ENCODE measurements around the gene PRF1. TPM values are rescaled to one million over a fixed set of nuclear protein-coding genes. Genes with fewer than 3 reads are reported as not detected.

Gene PRF1
- total RNA-seq, 2 donors from 2014 or later, result not detected

GRCh38 chr10:70601746-70602145, 795 bp downstream of the PRF1 start:
- no peaks in the 10 kb centered on the region for H3K27me3 ChIP-seq (ENCODE audit: control insufficient read depth, insufficient read depth, low read length, poor library complexity, severe bottlenecking)
- H3K4me3 ChIP-seq (ENCODE audit: low read length), result no peak overlapping the region
- H3K4me3 Mint-ChIP-seq, result no peak overlapping the region
- 83 to 89% methylated on average over 1 to 3 of the region's 5 CpGs for WGBS, 2 experiments (ENCODE audit: insufficient coverage in 1 of 2, insufficient read length in 1 of 2)
- no peaks in the 10 kb centered on the region for H3K4me1 Mint-ChIP-seq
- no peaks in the 10 kb centered on the region for H3K36me3 ChIP-seq (ENCODE audit: control insufficient read depth, insufficient read depth, low read length)
- no peaks in the 10 kb centered on the region for H3K4me1 ChIP-seq (ENCODE audit: control insufficient read depth, insufficient read depth, low read length)
- TF ChIP-seq, protein P1, sequence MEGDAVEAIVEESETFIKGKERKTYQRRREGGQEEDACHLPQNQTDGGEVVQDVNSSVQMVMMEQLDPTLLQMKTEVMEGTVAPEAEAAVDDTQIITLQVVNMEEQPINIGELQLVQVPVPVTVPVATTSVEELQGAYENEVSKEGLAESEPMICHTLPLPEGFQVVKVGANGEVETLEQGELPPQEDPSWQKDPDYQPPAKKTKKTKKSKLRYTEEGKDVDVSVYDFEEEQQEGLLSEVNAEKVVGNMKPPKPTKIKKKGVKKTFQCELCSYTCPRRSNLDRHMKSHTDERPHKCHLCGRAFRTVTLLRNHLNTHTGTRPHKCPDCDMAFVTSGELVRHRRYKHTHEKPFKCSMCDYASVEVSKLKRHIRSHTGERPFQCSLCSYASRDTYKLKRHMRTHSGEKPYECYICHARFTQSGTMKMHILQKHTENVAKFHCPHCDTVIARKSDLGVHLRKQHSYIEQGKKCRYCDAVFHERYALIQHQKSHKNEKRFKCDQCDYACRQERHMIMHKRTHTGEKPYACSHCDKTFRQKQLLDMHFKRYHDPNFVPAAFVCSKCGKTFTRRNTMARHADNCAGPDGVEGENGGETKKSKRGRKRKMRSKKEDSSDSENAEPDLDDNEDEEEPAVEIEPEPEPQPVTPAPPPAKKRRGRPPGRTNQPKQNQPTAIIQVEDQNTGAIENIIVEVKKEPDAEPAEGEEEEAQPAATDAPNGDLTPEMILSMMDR (conservative IDR thresholded peaks at IDR 0.05), result no peak
- H3K27ac ChIP-seq (ENCODE audit: low read depth, low read length), result no peak overlapping the region
- H3K27ac Mint-ChIP-seq, result no peak overlapping the region
- DNase-seq, result no peak
- no peak overlapping the region for H3K9ac ChIP-seq (ENCODE audit: extremely low read depth, low read length, poor library complexity, severe bottlenecking)
- H3K9me3 Mint-ChIP-seq, result no peaks in the 10 kb centered on the region
- no peaks in the 10 kb centered on the region for H3K9me3 ChIP-seq (ENCODE audit: control insufficient read depth, low read length)
- H3K27me3 Mint-ChIP-seq (ENCODE audit: insufficient read depth), result no peaks in the 10 kb centered on the region
- no peaks in the 10 kb centered on the region for H3K36me3 Mint-ChIP-seq (ENCODE audit: low read depth)

- DNase-seq, result no peak
- Histone ChIP-seq H3K27ac (ENCODE audit: low read depth, low read length) (no peak overlapping the region), H3K36me3 (ENCODE audit: control insufficient read depth, insufficient read depth, low read length) (no peaks in the 10 kb centered on the region), H3K9me3 (ENCODE audit: control insufficient read depth, low read length) (no peaks in the 10 kb centered on the region), H3K4me3 (ENCODE audit: low read length) (no peak overlapping the region), H3K27me3 (ENCODE audit: control insufficient read depth, insufficient read depth, low read length, poor library complexity, severe bottlenecking) (no peaks in the 10 kb centered on the region), H3K9ac (ENCODE audit: extremely low read depth, low read length, poor library complexity, severe bottlenecking) (no peak overlapping the region), H3K4me1 (ENCODE audit: control insufficient read depth, insufficient read depth, low read length) (no peaks in the 10 kb centered on the region)
- 94 to 97% methylated on average over 13 to 24 of the region's 24 CpGs for WGBS, 2 experiments (ENCODE audit: insufficient coverage in 1 of 2, insufficient read length in 1 of 2)
- Mint-ChIP-seq H3K27me3 (ENCODE audit: insufficient read depth) (no peaks in the 10 kb centered on the region), H3K27ac (no peak overlapping the region), H3K4me3 (no peak overlapping the region), H3K9me3 (no peaks in the 10 kb centered on the region), H3K36me3 (ENCODE audit: low read depth) (no peaks in the 10 kb centered on the region), H3K4me1 (peaks cover 6% of the 10 kb centered on the region)
- TF ChIP-seq, protein P1 (conservative IDR thresholded peaks at IDR 0.05), result no peak
Observed at GRCh38 chr10:70600512-70601395, 1.8 kb downstream of the PRF1 start.

DNA sequence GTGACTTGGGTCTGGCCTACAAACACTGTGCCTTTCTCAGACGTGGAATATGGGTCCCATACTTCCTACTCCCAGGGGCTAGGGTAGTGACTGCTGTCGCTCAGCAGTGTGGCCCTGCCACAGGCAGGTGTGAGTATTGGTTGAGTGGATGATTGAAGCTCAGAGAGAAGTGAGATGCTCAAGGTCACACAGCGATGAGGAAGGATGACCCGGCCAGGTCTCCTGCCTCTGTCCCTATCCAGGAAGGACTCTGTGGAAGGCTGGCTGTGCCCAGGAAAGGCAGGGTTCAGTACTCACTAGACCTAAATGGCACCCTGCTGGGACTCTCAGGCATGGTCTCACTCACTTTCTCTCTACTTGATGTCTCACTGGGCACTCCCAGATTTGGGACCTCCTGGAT, 2.8 kb downstream of the PRF1 start:
- H3K9me3 ChIP-seq (ENCODE audit: control insufficient read depth, low read length), result no peaks in the 10 kb centered on the region

More for the DNA sequence above, 2.8 kb downstream of the PRF1 start:
- Histone ChIP-seq H3K4me1 (ENCODE audit: control insufficient read depth, insufficient read depth, low read length) (no peaks in the 10 kb centered on the region), H3K4me3 (ENCODE audit: low read length) (no peak overlapping the region), H3K36me3 (ENCODE audit: control insufficient read depth, insufficient read depth, low read length) (no peaks in the 10 kb centered on the region), H3K27ac (ENCODE audit: low read depth, low read length) (no peak overlapping the region), H3K27me3 (ENCODE audit: control insufficient read depth, insufficient read depth, low read length, poor library complexity, severe bottlenecking) (no peaks in the 10 kb centered on the region), H3K9ac (ENCODE audit: extremely low read depth, low read length, poor library complexity, severe bottlenecking) (no peak overlapping the region)
- no peak overlapping the region for H3K4me3 Mint-ChIP-seq
- peaks cover 13% of the 10 kb centered on the region for H3K4me1 Mint-ChIP-seq
- no peaks in the 10 kb centered on the region for H3K27me3 Mint-ChIP-seq (ENCODE audit: insufficient read depth)
- no peak overlapping the region for H3K27ac Mint-ChIP-seq
- 98 to 100% methylated on average over 3 to 4 of the region's 4 CpGs for WGBS, 2 experiments (ENCODE audit: insufficient coverage in 1 of 2, insufficient read length in 1 of 2)
- no peaks in the 10 kb centered on the region for H3K36me3 Mint-ChIP-seq (ENCODE audit: low read depth)
- no peak for DNase-seq
- TF ChIP-seq, protein P1 (conservative IDR thresholded peaks at IDR 0.05), result no peak
- no peaks in the 10 kb centered on the region for H3K9me3 Mint-ChIP-seq
